GM21360 (cell line): ENCODE data around the gene SPECC1L.
"Not testable (repeated sequence)": the region's sequence is repeated elsewhere in the genome, so short reads cannot be mapped to it uniquely, and the experiment has no call there.

Experiments
- ATAC-seq: cut with Tn5 transposase; IDR thresholded peaks from one replicate; pipeline ENCODE4 v1.9.1; 2021; ENCODE audit warnings: mild to moderate bottlenecking, moderate library complexity; ENCODE audit not compliant: unreplicated experiment

Gene SPECC1L, protein sequence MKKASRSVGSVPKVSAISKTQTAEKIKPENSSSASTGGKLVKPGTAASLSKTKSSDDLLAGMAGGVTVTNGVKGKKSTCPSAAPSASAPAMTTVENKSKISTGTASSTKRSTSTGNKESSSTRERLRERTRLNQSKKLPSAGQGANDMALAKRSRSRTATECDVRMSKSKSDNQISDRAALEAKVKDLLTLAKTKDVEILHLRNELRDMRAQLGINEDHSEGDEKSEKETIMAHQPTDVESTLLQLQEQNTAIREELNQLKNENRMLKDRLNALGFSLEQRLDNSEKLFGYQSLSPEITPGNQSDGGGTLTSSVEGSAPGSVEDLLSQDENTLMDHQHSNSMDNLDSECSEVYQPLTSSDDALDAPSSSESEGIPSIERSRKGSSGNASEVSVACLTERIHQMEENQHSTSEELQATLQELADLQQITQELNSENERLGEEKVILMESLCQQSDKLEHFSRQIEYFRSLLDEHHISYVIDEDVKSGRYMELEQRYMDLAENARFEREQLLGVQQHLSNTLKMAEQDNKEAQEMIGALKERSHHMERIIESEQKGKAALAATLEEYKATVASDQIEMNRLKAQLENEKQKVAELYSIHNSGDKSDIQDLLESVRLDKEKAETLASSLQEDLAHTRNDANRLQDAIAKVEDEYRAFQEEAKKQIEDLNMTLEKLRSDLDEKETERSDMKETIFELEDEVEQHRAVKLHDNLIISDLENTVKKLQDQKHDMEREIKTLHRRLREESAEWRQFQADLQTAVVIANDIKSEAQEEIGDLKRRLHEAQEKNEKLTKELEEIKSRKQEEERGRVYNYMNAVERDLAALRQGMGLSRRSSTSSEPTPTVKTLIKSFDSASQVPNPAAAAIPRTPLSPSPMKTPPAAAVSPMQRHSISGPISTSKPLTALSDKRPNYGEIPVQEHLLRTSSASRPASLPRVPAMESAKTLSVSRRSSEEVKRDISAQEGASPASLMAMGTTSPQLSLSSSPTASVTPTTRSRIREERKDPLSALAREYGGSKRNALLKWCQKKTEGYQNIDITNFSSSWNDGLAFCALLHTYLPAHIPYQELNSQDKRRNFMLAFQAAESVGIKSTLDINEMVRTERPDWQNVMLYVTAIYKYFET

DNA sequence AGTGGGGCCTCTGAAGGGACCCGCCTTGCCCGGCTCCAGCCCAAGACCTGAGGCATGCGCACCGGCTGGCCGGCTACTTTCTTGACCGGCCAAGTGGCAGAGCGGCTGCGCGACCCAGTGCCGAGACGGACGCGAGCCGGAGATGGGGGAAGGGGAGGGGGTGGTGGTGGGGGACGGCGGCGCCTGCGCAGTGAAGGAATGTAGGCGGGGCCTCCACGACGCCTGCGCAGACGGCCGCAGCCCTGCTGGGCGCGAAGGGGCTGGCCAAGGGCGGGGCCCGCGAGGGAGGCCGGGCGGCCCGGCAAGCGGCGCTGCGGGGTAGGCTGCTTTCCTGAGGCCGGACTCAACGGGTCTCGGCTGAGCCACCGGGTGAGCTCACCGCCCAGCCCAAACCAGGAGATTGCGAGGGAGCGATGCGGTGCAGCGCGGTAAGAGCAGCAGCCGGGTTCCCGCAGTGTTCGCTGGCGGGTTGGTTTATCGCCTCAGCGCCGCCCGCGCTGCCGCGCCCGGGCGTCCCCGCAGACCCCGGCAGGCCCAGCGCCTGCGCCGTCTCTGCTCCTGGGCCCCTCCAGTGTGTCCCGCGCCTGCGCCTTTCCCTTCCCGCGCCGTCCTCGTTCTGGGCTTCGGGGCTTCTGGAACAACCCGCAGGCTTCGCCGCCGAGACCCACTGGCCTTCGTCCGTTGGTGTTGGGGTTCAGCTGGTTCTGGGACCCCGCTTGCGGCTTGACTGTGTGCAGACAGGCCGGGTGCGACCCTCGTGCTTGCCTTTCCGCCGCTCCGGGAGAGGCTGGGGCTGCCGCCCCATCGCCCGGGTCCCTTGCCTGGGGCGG is at the start of gene SPECC1L:
Gene SPECC1L, plus strand, starts transcription at position 276 of the 830 bp plus-strand sequence. CDS start 31,401 bp downstream, outside the sequence.
- peak; percentile 85 for ATAC-seq

DNA sequence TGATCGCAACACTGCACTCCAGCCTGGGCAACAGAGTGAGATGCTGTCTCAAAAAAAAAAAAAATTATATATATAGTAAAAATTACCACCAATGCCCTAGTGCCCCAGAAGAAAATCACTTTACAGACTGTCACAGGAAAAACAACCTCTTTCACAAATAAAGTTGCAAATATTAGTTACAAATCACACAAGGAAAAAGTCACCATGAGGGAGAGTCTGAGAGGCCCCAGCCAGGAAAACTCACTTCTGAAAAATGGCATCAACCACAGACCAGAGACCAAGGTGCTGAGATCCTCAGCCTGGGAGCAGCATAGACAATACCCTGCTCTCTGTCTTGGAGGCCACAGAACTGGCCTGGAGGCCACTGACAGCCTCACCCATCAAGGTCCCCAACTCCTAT is 46.2 kb upstream of the SPECC1L start:
- ATAC-seq, result no peak

DNA sequence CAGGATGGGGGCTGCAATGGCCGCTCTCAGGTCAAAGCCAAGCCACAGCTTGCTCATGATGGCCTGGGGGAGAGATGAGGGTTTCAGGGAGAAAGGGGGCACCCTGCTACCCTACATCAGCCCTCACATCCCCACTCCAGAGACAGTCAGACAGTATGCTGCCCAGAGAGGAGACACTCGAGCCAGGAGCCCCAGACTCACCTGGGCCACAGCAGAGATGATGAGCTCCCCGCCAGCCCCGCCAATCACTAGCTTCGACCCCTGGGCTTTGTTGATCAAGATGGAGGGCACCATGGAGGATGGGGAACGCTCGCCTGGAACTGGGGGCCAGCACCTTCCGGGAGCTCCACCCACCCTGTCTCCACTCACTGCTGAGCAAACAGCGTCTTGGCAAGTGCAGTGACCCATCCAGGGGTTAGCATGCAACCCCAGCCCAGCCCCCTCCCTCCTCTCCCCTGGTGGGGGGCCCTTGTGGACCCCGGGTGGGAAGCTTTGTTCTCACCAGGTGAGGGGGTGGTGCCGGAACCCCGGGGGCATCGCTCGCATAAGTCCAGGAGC is 45.5 kb upstream of the SPECC1L start:
- ATAC-seq, result no peak

DNA sequence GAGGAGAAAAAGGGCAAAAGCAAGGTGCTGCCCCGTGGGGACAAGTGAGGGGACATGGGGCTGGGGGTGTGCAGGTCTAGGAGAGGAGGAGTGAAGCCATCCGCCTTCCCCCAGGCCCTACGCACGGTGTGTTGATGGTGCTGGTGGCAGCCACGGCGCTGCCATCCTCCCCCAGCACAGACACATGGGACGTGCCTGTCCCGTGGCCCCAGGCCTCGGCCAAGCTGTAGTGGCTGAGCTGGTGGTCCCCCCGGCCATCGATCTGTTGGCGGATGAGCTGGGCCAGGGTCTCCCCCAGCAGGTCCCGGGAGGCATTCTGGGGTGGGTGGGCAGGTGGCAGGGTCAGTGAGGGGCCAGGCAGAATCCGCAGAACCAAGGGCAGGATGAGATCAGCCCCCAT is 44.7 kb upstream of the SPECC1L start:
- no peak for ATAC-seq

DNA sequence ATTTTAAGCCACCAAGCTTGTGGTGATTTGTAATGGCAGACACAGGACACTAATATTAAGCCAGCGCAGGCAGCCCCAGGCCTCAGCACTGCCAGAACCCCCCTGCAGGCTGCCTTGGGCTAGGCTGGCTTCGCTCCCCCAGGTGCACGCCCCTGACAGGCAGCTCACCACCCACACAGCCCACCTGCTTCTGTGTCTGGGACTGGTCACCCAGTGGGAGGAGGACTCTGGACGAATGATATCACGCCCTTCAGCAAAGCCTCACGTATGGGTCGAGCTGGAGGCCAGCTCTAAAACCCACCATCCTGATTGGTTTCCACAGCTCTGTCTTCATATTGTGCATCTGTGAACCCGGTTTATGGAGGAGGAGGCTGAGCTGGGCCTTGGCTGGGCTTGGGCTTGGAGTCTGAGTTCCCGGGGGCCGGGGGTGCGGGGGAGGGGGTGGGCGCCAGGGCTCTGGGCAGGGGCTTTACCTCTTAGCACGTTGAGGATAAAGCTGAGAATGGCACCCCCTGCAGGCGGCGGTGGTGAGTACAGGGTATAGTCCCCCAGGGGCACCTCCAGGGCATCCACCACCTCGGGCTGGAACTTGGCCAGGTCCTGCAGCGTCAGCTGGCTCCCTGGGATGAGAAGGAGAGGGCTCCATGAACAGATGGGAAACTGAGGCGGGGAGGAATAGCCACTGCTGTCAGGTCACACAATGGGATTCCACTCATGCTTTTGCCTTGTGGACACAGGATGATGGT is 39.5 kb upstream of the SPECC1L start:
- ATAC-seq, result no peak

DNA sequence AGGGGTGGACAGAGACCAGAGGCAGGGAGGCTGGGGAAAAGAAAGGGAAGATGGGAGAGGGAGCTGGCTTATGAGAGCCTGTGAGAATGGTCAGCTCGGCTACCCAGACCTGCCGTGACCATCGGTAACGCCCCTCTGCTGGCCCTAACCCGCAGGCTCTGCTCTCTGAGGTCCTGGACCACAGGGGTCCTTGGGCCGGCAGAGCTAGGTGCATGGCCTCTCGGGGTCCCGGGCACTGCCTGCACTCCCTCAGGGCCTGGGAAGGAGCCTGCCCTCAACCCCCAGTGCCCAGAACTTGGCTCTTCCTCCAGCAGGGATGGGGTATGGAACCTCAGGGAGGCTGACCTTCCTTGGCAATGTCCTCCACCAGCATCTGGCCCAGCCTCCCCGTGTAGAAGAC is 38.9 kb upstream of the SPECC1L start:
- no peak for ATAC-seq

DNA sequence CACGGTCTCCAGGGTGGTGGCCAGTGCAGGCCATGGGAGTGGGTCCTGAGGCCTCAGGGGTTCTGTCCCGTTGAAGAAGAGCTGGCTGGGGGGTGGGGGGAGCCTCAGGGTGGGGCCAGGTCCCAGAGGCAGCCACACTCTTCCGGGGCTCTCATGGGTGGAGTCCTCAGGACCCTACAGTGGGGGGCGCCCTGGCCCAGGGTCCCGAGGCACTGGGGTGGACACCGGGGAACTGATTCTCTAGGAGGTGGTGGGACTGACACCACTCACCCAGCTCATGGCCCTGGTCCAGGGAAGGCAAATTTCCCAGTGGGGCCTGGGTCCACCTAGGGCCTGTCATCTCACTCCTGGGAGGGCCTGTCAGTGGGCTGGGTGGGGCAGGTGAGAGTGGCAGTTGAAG is 38.5 kb upstream of the SPECC1L start:
- ATAC-seq, result no peak

DNA sequence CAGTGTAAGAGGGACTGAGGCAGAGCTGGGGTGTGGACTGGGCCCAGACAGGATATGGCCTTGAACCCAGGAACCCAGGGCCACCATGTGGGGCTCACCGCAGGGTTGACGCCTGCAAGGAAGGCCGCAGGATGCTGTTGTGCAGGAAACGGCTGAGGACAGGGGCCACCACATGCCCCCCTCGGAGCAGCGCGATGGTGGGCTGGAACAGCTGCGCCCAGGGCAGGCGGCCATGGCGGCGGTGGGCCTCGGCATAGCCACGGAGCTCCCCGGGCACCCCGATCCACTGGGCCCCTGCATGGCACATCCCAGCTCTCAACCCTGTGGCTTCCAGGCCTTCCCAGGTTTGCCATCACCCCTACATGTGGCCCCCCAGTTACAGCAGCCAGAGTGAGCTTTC is 37.9 kb upstream of the SPECC1L start:
- ATAC-seq, result no peak

DNA sequence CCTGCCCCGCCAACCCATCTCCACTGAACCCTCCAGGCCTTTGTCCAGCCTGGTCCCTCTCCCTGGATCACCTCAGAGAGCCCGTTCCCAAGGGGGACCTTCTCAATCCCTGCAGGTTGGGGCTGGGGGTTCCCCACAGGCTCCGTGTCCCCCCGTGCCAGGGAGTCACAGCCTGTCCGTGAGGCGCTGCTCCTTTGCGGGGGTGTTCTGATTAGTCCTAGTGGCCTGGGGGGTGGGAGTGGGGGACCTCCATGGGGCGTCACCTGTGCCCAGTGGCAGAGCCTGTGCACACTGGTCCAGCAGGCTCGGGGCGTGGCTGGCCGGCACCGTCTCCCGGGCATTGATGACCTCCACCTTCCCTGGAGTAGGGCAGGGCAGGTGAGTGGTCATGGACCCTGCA is 37.4 kb upstream of the SPECC1L start:
- ATAC-seq, result no peak

DNA sequence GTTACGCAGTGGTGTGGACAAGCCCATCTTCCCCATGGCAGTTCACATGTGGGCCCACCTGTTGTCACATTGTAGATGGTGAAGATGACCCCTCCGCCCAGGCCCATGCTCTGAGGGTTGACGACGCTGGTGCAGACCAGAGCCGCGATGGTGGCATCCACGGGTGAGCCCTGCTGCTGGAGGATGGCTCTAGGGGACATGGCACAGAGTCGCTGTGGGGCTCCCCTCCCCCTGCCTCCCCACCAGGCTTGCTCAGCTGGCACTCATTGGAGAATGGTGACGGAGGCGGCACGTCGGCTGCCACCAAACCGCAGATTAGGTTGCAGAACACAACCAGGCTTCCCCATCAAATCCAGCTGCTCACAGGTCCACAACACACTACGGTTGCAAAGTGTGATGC is 36.8 kb upstream of the SPECC1L start:
- ATAC-seq, result no peak

DNA sequence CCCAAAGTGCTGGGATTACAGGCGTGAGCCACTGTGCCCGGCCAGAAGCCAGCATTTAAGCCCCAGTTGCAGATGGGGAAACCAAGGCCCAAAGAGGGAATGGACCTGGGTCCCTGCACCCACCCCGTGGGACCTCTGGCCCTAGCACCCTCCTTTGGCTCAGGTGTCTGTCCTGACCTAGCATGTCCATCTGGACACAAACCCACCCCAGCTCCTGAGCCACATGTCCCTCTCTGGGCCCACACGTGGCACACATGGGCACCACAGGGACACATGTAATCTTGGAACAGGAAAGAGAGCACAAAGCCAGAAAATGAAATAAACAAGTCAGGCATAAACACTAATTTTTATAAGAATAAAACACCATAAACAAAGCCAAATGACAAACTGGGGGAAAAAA is 35.3 kb upstream of the SPECC1L start:
- ATAC-seq, result no peak

DNA sequence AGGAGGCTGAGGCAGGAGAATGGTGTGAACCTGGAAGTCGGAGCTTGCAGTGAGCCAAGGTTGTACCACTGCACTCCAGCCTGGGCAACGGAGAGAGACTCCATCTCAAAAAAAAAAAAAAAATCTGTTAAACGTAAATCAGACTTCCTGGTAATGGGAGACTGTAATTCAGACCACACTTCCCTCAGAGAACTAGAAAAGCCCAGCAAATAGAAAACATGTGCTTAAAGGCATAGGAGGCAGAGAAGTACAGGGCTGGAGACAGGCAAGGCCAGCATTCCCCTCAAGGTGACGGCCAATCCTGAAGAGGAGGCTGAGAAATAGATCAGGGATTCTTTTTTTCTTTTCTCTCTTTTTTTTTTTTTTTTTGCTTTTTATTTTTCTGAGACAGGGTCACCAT is 34.0 kb upstream of the SPECC1L start:
- no peak for ATAC-seq

DNA sequence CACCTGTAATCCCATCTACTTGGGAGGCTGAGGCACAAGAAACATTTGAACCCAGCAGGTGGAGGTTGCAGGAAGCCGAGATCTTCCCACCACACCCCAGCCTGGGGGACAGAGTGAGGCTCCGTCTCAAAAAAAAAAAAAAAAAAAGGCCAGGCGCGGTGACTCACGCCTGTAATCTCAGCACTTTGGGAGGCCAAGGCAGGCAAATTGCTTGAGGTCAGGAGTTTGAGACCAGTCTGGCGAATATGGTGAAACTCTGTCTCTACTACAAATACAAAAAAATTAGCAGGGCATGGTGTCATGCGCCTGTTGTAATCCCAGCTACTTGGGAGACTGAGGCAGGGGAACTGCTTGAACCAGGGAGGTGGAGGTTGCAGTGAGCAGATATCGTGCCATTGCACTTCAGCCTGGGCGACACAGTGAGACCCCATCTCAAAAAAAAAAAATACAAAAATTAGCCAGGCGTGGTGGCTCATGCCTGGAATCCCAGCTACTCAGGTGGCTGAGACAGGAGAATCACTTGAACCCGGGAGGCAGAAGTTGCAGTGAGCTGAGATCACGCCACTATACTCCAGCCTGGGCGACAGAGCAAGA is 32.4 kb upstream of the SPECC1L start:
- not testable (repeated sequence) for ATAC-seq

DNA sequence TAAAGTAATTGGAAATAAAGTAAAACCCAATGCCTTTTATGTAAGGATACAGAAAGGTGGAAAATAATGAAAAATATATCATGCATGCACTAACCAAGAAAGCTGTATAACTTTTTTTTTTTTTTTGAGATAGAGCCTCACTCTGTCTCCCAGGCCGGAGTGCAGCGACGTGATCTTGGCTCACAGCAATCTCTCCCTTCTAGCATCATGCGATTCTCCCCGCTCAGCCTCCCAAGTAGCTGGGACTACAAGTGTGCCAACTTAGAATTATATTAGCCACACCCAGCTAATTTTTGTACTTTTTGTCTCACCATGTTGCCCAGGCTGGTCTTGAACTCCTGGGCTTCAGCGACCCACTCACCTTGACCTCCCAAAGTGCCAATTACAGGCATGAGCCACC is 30.2 kb upstream of the SPECC1L start:
- ATAC-seq, result no peak

DNA sequence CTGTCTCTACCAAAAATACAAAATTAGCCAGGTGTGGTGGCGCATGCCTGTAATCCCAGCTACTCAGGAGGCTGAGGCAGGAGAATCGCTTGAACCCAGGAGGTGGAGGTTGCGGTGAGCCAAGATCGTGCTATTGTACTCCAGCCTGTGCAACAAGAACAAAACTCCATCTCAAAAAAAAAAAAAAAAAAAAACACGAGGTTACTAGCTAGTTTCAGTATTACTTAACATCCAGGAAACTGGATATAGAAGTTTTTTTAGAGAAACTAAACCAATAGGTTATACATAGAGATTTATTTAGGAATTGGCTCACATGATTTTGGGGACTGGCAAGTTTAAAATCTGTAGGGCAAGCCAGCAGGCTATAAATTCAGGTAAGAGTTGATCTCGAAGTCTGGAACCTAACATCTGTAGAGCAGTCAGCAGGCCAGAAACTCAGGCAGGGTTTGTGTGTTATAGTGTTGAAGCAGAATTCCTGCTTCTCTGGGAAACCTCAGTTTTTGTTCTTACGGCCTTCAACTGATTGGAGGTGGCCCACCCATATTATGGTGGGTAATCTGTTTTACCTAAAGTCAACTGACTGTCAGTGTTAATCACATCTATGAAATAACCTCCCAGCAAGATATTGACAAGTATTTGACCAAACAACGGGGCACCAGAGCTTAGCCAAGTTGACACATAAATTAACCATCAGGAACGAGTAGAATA is 29.5 kb upstream of the SPECC1L start:
- not testable (repeated sequence) for ATAC-seq

DNA sequence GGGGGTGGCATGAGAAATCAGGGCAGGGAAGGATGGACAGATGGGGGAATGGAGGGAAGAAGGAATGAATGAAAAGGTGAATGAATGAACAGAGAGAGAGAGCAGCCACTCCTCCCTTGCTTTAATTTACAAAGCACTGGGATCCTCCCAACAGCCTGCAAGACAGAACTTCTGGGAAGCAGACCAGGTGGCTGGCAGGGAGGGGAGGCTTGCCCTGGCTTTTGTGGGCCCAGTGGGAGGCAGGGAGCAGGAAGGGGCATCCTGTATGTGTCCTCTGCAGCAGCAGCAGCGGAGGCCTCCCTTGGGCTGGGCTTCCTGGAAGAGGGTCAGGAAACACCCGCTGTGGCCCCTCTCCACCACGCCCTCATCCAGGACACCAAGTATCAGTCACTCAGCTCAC is 27.2 kb upstream of the SPECC1L start:
- ATAC-seq, result not testable (repeated sequence)

DNA sequence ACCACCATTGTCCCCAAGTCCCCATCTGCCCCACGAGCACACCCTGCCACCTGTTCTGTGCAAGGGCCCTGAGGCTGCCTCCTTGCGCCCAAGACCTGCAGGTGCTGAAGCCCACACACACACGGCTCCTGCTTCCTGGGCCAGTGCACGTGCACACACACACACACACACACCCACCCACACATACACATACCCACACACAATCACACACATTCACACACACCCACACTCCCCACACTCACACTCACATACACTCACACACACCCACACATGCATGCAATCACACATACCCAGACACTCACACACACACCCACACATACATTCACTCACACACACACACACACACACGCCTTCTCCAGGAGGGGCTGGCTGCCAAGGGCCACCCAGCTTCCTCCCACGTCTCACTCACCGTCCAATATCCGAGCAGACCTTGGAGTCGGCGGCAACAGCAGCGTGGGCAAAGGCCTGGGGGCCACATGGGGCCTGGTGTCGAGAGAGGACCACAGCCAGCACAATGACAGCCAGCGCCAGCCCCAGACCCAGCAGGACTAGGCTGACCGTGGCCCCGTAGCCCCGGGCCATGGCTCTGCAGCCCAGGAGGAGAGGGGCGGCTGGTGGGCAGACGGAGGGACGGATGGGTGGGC is 26.4 kb upstream of the SPECC1L start:
- ATAC-seq, result no peak

DNA sequence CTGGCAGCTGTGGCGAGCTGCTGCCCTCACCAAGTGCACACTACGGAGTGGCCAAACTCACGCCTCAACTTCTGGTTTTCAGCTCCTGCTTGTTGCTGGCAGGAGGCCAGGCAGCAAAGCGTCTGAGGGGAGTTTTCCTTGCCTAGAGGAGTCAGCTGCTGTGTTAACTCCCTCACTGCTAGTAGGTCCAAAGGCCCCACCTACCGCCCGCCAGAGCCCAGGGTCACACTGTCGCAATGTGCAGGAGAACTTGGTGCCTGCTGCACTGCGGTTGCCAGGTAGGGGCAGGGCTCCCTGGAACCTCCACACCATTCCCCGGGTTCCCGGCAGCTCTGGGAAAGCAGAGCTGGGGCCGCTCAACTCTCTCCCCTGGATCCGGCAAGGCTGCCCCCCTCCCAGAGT is 25.6 kb upstream of the SPECC1L start, which contains the start of gene GGT5:
Gene GGT5, minus strand, starts transcription at position 53 of the 402 bp plus-strand sequence. CDS start 357 bp downstream, outside the sequence.
- ATAC-seq, result not testable (repeated sequence)
